Measurements from ENCODE around the gene MAPK13. TPM values are rescaled to one million over a fixed set of nuclear protein-coding genes. Genes with fewer than 3 reads are reported as not detected.

Gene MAPK13
- total RNA-seq, 2 experiments from 2014 or later = 29.3 to 29.9 TPM

DNA sequence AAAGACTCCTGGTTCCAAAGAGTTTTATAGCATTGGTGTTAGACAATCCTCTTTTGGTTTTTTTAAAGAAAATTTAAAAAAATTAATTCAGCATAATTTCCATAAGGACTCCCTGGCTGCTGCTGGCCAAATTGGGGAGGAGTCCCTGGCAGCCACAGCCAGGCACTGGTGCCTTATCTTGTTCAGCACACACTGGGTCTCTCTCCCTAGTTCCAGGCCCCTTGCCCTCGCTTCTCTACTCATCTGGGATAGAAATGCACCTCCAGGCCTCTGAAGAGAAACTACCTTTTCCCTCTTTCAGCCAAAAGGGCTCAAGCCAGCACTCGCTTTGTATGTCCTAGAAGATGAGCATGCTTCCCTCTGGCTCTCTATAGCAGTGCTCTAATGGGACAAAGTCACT is 13.4 kb upstream of the MAPK13 start:
- H3K36me3 Mint-ChIP-seq (ENCODE audit: low read depth) = peaks cover 49% of the 10 kb centered on the region
- no peak for DNase-seq
- H3K9me3 Mint-ChIP-seq = no peaks in the 10 kb centered on the region
- peak overlapping the region; percentile 43 for H3K27ac Mint-ChIP-seq
- peaks cover 88% of the 10 kb centered on the region for H3K4me1 Mint-ChIP-seq
- POLR2A ChIA-PET = no interaction called here
- CTCF ChIA-PET = interaction anchor here (1.0 to 1.1 kb wide), 2 partner anchors 12 to 89 kb away, joined by 3 to 4 read pairs; partner anchors contain the start of gene MAPK14
- H3K4me3 Mint-ChIP-seq = no peak overlapping the region
- H3K27me3 Mint-ChIP-seq = no peaks in the 10 kb centered on the region

DNA sequence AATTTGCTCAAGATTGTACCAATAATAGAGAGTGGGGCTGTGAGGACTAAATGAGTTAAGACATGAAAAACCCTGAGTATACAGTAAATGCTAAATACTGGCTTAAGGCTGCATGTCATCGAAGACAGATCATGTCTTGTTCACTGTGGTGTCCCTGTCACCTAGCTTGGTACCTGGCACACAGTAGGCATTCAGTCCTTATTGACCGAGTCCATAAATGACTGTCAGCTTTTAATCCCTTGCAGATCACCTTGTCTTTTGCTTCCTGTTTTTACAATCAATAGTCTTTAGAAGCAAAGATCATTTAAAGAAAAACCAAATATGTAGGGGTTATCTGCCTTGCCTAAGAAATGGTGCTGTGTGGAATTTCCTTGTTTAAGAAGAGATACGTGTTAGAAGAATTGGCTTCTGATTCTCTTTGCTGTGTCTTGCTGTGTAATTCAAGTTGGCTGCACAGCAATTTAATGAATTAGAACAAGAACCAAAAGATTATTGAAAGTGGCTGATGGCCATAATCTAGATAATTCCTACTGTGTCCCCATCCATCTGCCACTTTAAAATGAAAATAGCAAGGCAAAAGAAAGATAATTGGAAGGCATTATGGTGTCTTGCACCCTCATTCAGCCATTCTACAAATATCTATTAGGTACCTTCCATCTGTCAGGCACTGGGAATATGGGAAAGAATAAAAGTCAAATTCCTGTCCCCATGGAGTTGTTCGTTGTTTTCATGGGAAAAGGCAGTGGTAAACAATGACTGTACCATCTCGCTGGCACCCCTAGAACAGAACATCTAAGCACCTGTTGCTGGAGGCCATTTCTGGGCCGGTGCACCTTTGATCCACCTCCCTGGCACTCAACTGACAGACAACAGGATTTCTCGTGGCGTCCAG is 12.4 kb upstream of the MAPK13 start:
- ChIA-PET CTCF (interaction anchor here (1.0 to 1.8 kb wide), 4 partner anchors 13 to 90 kb away, joined by 3 to 5 read pairs (median 4); partner anchors contain the start of gene MAPK14), POLR2A (no interaction called here)
- Mint-ChIP-seq H3K4me1 (peaks cover 94% of the 10 kb centered on the region), H3K4me3 (no peak overlapping the region), H3K27me3 (no peaks in the 10 kb centered on the region), H3K9me3 (no peaks in the 10 kb centered on the region), H3K36me3 (ENCODE audit: low read depth) (peaks cover 46% of the 10 kb centered on the region), H3K27ac (peak overlapping the region; percentile 98)
- no peak for DNase-seq

DNA sequence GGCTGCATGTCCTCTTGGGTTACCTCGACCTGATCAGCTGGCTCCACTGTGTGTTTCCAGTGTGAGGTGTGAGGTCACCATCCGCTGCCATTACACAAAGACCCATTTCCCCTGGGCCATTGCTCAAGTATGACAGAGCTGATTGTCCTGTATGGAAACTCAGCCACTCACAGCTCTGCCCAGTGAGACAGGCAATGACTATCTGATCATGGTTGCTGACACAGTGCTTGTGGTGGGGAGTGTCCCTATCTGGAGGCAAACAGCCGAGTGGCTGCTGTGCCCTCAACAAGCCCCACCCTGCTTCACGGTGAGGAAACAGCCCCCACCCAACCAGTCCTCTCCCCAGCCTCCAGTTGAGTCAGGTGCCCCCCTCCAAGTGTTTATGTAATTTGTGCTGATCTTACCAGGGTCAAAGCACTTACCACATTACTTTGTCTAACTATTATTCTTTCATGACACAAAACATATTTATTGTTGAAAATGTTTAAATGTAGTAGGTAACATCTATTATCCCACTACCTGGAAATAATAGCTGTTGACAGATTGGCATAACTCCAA is 11.7 kb upstream of the MAPK13 start:
- DNase-seq = peak; percentile 63
- H3K36me3 Mint-ChIP-seq (ENCODE audit: low read depth) = peaks cover 43% of the 10 kb centered on the region
- no peak overlapping the region for H3K4me3 Mint-ChIP-seq
- peak overlapping the region; percentile 98 for H3K27ac Mint-ChIP-seq
- ChIA-PET POLR2A (no interaction called here), CTCF (interaction anchor here (1.3 to 1.8 kb wide), 2 partner anchors 21 to 91 kb away, joined by 4 to 5 read pairs; partner anchors contain the start of gene MAPK14)
- no peaks in the 10 kb centered on the region for H3K27me3 Mint-ChIP-seq
- H3K4me1 Mint-ChIP-seq = peaks cover 97% of the 10 kb centered on the region
- no peaks in the 10 kb centered on the region for H3K9me3 Mint-ChIP-seq

DNA sequence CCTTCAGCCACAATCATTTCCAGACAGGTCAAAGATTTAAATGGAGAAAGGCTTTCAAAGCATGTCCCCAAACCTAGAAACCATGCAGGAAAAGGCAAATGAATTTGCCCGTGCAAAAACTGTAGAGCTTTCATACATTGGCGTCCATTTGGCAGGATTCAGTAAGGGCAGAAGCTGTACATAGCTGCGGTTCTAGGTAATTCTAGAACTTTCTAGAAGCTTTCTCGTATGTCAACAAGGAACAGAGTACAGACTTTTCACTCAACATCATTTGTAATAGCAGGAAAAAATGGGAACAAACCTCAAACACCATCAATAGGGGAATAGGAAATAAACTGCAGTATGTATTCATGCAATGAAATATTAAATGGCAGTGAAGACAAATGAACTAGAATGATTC is 11.1 kb upstream of the MAPK13 start:
- POLR2A ChIA-PET = no interaction called here
- H3K4me1 Mint-ChIP-seq = peaks cover 96% of the 10 kb centered on the region
- H3K4me3 Mint-ChIP-seq = no peak overlapping the region
- peak overlapping the region; percentile 98 for H3K27ac Mint-ChIP-seq
- no peaks in the 10 kb centered on the region for H3K27me3 Mint-ChIP-seq
- CTCF ChIA-PET = interaction anchor here (1.3 to 1.8 kb wide), 2 partner anchors 20 to 92 kb away, joined by 4 to 5 read pairs; partner anchors contain the start of gene MAPK14
- peaks cover 38% of the 10 kb centered on the region for H3K36me3 Mint-ChIP-seq (ENCODE audit: low read depth)
- no peaks in the 10 kb centered on the region for H3K9me3 Mint-ChIP-seq
- no peak for DNase-seq

DNA sequence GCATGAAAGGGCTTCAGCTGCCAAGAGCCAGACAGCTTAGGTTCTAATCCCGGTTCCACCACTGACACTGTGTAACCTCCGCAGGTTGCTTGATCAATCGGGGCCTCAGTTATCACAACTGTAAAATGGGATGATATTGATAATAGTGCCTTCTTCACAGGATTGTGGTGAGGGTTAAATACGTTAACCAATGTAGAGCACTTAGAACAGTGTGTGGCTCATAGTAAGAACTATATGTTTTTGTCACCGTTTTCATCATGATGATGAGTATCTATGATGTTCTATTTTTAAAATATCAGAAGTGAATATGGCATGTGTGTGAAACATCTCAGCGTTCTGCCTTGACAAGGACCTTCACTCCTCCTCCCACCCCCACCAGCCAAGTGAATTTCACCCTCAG is 10.3 kb upstream of the MAPK13 start:
- CTCF ChIA-PET = interaction anchor here (0.6 to 1.8 kb wide), 7 partner anchors 8 to 285 kb away, joined by 3 to 17 read pairs (median 5); partner anchors contain the start of gene MAPK14
- Mint-ChIP-seq H3K4me3 (peak overlapping the region; percentile 72), H3K4me1 (peaks cover 92% of the 10 kb centered on the region), H3K27ac (peak overlapping the region; percentile 98), H3K9me3 (no peaks in the 10 kb centered on the region), H3K36me3 (ENCODE audit: low read depth) (peaks cover 38% of the 10 kb centered on the region), H3K27me3 (no peaks in the 10 kb centered on the region)
- POLR2A ChIA-PET = interaction anchor here (2.2 kb wide), 1 partner anchor 11 kb away, joined by 8 read pairs; the partner anchor contains the start of gene MAPK13
- no peak for DNase-seq

DNA sequence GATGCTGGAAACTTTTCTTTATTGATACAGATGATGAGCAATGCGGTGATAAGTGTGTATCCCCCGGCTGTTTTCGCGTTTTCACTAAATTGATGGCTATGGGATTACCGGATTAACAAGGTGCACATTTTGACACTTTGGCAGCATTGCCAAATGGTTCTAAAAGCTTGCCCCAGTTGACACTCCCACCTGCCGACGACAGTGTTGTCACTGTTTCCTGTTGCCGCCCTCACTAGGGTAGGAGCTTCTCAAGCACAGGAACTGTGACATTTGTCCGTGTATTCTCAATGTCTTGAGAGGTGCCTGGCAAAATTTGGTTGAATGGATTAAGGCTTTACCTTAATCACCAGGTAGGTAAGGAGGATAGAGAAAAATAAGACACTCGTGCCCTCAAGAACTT is 9.8 kb upstream of the MAPK13 start:
- Mint-ChIP-seq H3K4me3 (peak overlapping the region; percentile 72), H3K4me1 (peaks cover 92% of the 10 kb centered on the region), H3K27ac (peak overlapping the region; percentile 98), H3K36me3 (ENCODE audit: low read depth) (peaks cover 38% of the 10 kb centered on the region), H3K27me3 (no peaks in the 10 kb centered on the region), H3K9me3 (no peaks in the 10 kb centered on the region)
- DNase-seq = peak; percentile 88
- CTCF ChIA-PET = interaction anchor here (0.6 to 1.8 kb wide), 11 partner anchors 9 to 284 kb away, joined by 3 to 17 read pairs (median 5); partner anchors contain the start of genes MAPK13 and MAPK14
- POLR2A ChIA-PET = interaction anchor here (2.2 kb wide), 1 partner anchor 10 kb away, joined by 8 read pairs; the partner anchor contains the start of gene MAPK13

DNA sequence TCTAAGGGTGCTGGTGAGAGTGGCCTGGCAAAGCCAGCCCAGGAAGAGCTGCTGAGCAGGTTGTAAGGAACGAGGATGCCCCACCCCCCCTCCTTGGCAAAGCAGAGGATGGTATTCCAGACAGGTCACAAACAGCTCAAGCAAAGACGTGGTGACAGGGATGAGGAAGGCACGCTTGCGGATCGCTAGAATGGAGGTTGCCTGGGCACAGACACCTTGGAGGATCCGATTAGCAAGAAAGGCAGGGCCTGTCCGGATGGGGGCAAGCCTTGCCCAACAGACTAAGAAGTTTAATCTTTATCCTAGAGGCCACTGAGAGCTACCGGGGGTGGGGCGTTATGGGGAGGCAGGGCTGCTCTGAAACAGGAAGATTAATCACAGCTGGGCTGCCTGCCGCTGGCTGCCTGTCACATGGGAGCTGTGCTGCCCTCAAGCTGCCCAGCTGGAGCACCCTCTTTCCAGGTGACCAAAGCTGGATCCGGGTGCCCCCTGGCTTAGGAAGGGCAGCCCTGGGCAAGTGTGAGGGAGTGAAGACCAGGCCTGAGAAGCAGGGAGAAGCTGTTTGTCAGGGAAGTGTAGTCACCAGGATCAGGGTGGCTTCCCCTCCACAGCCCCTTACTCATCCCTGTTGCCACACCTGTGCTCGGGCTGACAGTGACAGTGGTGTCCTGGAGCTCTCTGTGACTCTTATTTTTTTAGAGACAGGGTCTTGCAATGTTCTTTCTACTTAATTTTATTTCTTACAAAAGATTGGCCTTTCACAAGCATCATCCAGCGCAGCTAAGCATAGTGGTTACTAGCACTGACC is 9.1 kb upstream of the MAPK13 start:
- Mint-ChIP-seq H3K36me3 (ENCODE audit: low read depth) (peaks cover 35% of the 10 kb centered on the region), H3K4me1 (peaks cover 93% of the 10 kb centered on the region), H3K27me3 (no peaks in the 10 kb centered on the region), H3K27ac (peak overlapping the region; percentile 98), H3K4me3 (peak overlapping the region; percentile 72), H3K9me3 (no peaks in the 10 kb centered on the region)
- POLR2A ChIA-PET = interaction anchor here (0.6 to 2.2 kb wide), 2 partner anchors 9 to 380 kb away, joined by 4 to 8 read pairs; partner anchors contain the start of gene MAPK13
- CTCF ChIA-PET = interaction anchor here (0.5 to 1.8 kb wide), 13 partner anchors 9 to 239 kb away, joined by 3 to 17 read pairs (median 4); partner anchors contain the start of genes MAPK13 and MAPK14
- DNase-seq = peak; percentile 66

DNA sequence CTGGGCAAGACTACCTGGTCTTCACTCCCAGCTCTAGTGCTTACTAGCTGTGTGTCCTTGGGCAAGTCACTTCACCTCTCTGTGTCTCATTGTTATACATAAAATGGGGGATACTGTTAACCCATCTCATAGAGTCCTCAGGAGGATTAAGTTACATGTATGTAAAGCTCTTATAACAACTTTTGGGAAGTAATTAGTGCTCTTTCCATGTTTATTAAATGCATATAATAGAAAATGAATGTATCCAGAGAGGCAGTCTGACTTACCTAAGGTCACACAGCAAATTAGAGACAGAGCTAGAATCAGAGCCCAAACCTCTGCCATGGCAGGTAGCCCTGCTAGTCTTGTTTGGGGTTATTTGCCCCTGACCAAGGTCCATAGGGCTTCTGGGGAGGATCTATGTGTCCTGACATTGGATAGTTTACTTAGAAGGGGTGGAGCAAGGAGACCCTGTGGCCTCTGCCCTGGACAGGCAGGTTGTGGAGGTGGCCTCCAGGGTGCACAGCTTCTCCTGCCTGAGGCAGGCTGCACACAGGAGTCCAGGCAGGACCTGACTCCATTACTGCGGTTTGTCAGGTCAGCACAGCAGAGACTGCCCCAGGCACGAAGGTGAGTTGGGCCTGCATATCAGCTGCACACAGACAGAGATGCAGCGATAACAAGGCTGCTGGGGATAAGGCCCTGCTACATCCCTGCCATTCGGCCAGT is 8.4 kb upstream of the MAPK13 start:
- H3K27me3 Mint-ChIP-seq = no peaks in the 10 kb centered on the region

DNA sequence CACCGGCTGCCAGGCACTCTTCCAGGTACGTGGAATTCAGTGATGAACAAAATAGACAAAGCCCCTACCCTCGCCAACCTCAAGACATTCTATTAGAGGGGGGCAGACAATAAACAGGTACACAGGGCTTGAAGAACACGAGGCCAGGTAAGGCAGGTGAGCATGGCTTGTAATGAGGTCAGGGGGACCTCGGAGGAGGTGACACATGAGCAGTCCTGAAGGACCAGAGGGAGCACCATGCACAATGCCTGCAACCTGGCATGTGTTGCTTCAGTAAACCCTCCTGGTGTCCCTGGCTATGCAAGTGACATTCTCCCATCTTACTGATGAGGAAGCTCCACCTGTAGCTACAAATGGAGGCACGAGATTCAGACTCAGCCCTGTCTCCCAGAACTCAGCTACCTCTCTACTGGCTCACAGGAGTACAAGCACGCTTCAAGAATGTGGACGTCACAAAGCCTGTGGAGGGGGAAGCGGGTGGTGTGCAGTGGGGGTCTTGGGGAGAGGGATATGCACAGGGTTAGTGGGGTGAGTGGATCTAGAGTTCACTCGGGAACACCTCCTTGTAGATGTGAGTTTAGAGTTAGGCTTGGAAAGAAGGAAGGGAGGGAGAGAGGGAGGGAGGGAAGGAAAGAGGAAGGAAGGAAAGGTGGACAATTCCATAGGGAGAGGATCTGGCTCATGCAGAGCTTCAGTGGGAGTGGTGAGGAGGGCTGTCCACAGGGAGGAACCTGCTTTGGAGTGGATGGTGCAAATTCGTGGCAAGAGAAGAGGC is 7.6 kb upstream of the MAPK13 start:
- peak overlapping the region; percentile 98 for H3K27ac Mint-ChIP-seq
- no peaks in the 10 kb centered on the region for H3K9me3 Mint-ChIP-seq
- POLR2A ChIA-PET = no interaction called here
- CTCF ChIA-PET = interaction anchor here (1.1 to 4.0 kb wide), 5 partner anchors 9 to 95 kb away, joined by 3 to 16 read pairs (median 5); partner anchors contain the start of gene MAPK14
- H3K4me3 Mint-ChIP-seq = no peak overlapping the region
- no peaks in the 10 kb centered on the region for H3K27me3 Mint-ChIP-seq
- no peak for DNase-seq
- H3K4me1 Mint-ChIP-seq = peaks cover 90% of the 10 kb centered on the region
- H3K36me3 Mint-ChIP-seq (ENCODE audit: low read depth) = peaks cover 24% of the 10 kb centered on the region

More for the DNA sequence above, 8.4 kb upstream of the MAPK13 start:
- H3K27ac Mint-ChIP-seq = peak overlapping the region; percentile 98
- no peaks in the 10 kb centered on the region for H3K9me3 Mint-ChIP-seq
- CTCF ChIA-PET = interaction anchor here (0.5 to 1.8 kb wide), 11 partner anchors 8 to 238 kb away, joined by 3 to 17 read pairs (median 3); partner anchors contain the start of genes MAPK13 and MAPK14
- H3K36me3 Mint-ChIP-seq (ENCODE audit: low read depth) = peaks cover 29% of the 10 kb centered on the region
- peaks cover 94% of the 10 kb centered on the region for H3K4me1 Mint-ChIP-seq
- POLR2A ChIA-PET = interaction anchor here (0.6 to 2.2 kb wide), 2 partner anchors 9 to 379 kb away, joined by 4 to 8 read pairs; partner anchors contain the start of gene MAPK13
- H3K4me3 Mint-ChIP-seq = peak overlapping the region; percentile 72
- no peak for DNase-seq

DNA sequence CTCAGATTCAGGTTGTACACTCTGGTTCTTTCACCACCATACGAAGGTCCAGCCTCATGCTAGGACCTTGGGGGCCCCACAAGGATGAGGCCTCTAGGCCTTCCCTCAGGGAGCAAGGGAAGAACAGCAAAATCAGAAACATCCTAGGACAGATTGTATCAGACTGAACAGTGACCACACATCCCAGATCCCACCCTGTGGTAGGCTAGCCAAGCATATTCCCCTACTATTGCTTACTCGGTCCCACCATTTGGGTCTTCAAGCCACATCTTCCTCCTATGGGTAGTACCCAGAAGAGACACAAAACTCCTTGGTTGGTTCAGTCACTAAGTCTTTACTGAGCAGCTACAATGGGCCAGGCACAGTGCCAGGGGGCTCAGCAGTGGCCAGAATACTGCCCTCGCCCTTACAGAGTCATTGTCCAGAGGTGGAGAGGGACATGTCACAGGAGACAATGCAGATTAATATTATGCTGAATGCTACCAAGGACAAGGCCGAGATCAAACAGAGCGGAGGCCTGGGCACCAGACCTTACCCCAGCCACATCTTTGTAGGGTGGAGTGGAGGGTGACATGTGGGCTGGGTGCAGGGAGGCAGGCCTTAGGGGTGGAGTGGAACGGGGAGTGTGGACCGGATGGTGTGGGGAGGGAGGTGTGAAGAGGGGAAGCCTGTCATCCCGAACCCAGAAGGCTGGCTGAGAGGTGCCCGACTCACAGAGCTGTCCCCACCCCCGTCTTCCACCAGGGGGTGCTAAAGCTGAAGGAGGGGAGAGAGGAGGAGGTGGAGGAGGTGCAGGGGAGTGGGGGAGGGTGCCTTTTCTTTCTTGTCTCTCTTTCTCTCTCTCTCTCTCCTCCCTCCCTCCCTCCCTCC is 6.8 kb upstream of the MAPK13 start:
- H3K27ac Mint-ChIP-seq = peak overlapping the region; percentile 98
- peak overlapping the region; percentile 39 for H3K4me3 Mint-ChIP-seq
- no peaks in the 10 kb centered on the region for H3K9me3 Mint-ChIP-seq
- H3K36me3 Mint-ChIP-seq (ENCODE audit: low read depth) = peaks cover 17% of the 10 kb centered on the region
- no peaks in the 10 kb centered on the region for H3K27me3 Mint-ChIP-seq
- ChIA-PET POLR2A (no interaction called here), CTCF (interaction anchor here (0.5 to 4.0 kb wide), 11 partner anchors 11 to 1135 kb away, joined by 3 to 16 read pairs (median 3); partner anchors contain the start of gene MAPK14)
- DNase-seq = peak; percentile 94
- H3K4me1 Mint-ChIP-seq = peaks cover 90% of the 10 kb centered on the region

Data from activated CD4-positive, alpha-beta T cell treated with anti-CD3 and anti-CD28 coated beads, Interleukin-2, amount 10 ng/mL, durations not matched to agents 7 days and 5 days (primary cell).